ENCODE results near the gene ALDH1A2.

- TF ChIP-seq CTCF (IDR thresholded peaks at IDR 0.05): no peak
- no peak for TF ChIP-seq POLR2A (IDR thresholded peaks at IDR 0.05)
- TF ChIP-seq POLR2AphosphoS5 (IDR thresholded peaks at IDR 0.05): no peak
Observed at GRCh38 chr15:57957113-57957512, 108.4 kb downstream of the ALDH1A2 start.

All from sigmoid colon (tissue), 4 donors.